Kidney (tissue), 14 donors: ENCODE data around the gene IFNL3. TPM values are rescaled to one million over a fixed set of nuclear protein-coding genes. Genes with fewer than 3 reads are reported as not detected.

Source experiments
- DNase-seq, 5 donors: peaks; one replicate each; pipeline ENCODE4 v3.0.0-alpha.2; 2013 to 2020
- FAIRE-seq: peaks from 2 replicates; lab custom pipeline; 2012; peaks lifted over from hg19 to GRCh38; lab: Jason Lieb, UNC
- H3K27ac ChIP-seq, 2 donors: one replicate each; pipeline ENCODE4 v1.7.0; 2013; ENCODE audit warnings: low read depth in 2 of 2, low read length in 2 of 2, inconsistent platforms in 1 of 2
- H3K27me3 ChIP-seq: one replicate; pipeline ENCODE4 v1.7.1; 2013; ENCODE audit warnings: low read length, inconsistent platforms; ENCODE audit not compliant: control insufficient read depth, insufficient read depth
- H3K36me3 ChIP-seq, 3 donors: one replicate each; pipeline versions ENCODE4 v1.7.0 to v1.7.1; 2013; ENCODE audit warnings: low read length in 3 of 3, control low read depth in 1 of 3, inconsistent platforms in 1 of 3; ENCODE audit not compliant: insufficient read depth in 3 of 3, control insufficient read depth in 2 of 3
- H3K4me1 ChIP-seq, 3 donors: one replicate each; pipeline versions ENCODE4 v1.7.0 to v1.7.1; 2013; ENCODE audit warnings: low read length in 3 of 3, inconsistent platforms in 1 of 3, low read depth in 1 of 3; ENCODE audit not compliant: control insufficient read depth in 2 of 3, insufficient read depth in 2 of 3
- H3K4me3 ChIP-seq, 3 donors: one replicate each; pipeline versions ENCODE4 v1.7.0 to v1.8.1; 2013; ENCODE audit warnings: low read length in 3 of 3, control low read depth in 1 of 3, inconsistent platforms in 1 of 3
- H3K9ac ChIP-seq, 3 donors: one replicate each; pipeline versions ENCODE4 v1.7.0 to v1.7.1; 2013; ENCODE audit warnings: low read length in 3 of 3, control low read depth in 1 of 3, inconsistent platforms in 1 of 3
- H3K9me3 ChIP-seq, 3 donors: one replicate each; pipeline versions ENCODE4 v1.7.0 to v1.7.1; 2013; ENCODE audit warnings: low read length in 3 of 3, control low read depth in 1 of 3, inconsistent platforms in 1 of 3; ENCODE audit not compliant: control insufficient read depth in 2 of 3, insufficient read depth in 1 of 3
- intact Hi-C: fragments of 100-400 bp; cut with DNase I; formaldehyde crosslinking; loops from one replicate; pipeline ENCODE4 v1.11.1; 2022
- polyA plus RNA-seq: library from polyadenylated mRNA; stranded (reverse); fragments of 350-450 nt; fragmentation: Illumina TruSeq; extraction: RNeasy Lipid Tissue Mini Kit (QIAGEN cat#74804); gene quantifications from one replicate; pipeline ENCODE4 v1.2.3, GENCODE V29; 2014; ENCODE audit warnings: low read depth, low replicate concordance; ENCODE audit not compliant: insufficient read depth
- total RNA-seq: library from RNA; stranded (reverse); fragmentation: NEBNext Ultra II Directional; extraction: Animal tissue kit (Norgen Biotek cat#: 25700); gene quantifications from one replicate; pipeline ENCODE4 v1.2.1, GENCODE V29; 2021
- TF ChIP-seq, protein P1 (sequence below): IDR thresholded peaks from 3 replicates; pipeline ENCODE4 v1.5.1; 2012; ENCODE audit warnings: mild to moderate bottlenecking, moderate library complexity, borderline replicate concordance; ENCODE audit not compliant: insufficient read depth; ENCODE audit errors: extremely low read depth
- donor health status: control.
- donor health status: control.
- donor health status: control.
- donor health status: control.
- donor health status: control.
- donor health status: DM: yes; HTN: yes; CAD: no.
- donor health status: Normal renal cell carcinoma (clear cell type).

IFNL3 gene
- total and polyA plus RNA-seq, 2 donors from 2014 or later = not detected

DNA sequence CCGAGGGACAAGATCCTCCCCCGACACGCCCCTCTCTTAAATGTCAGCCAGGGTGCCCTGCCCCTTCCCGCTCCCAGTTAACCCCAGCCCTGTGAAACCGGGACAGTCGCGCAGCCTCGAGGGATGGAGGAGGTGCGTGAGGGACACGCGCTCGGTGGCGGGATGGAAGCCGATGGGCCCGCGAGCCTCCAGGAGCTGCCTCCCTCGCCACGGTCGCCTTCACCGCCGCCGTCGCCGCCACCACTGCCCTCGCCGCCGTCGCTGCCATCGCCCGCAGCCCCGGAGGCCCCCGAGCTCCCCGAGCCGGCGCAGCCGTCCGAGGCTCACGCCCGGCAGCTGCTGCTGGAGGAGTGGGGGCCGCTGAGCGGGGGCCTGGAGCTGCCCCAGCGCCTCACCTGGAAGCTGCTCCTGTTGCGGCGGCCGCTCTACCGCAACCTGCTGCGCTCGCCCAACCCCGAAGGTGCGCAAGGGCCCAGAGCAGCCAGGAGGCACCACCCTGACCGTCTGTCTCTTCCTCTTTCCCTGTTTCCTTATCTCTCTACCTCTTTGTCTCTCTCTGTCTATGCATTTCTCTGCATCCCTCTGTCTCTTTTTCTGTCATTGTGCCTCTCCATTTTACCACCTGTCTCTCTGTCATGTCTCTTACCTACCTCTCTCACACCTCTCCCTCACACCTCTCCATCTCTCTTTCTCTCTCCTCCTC lies 47.8 kb downstream of the IFNL3 start, which contains the start of gene NCCRP1:
Gene NCCRP1 (plus strand): TSS at position 105 of the 703 bp plus-strand sequence. CDS start 19 bp downstream, at position 124.
- Histone ChIP-seq H3K4me1 (peaks cover 0 to 7% (median 0%) of the 10 kb centered on the region in 3 donors), H3K27ac (no peak within 1 kb of the TSS), H3K9me3 (no peaks in the 10 kb centered on the region), H3K36me3 (no peaks in the 10 kb centered on the region), H3K27me3 (peaks cover 4% of the 10 kb centered on the region), H3K4me3 (no peak within 1 kb of the TSS), H3K9ac (no peak within 1 kb of the TSS)
- TF ChIP-seq, protein P1, sequence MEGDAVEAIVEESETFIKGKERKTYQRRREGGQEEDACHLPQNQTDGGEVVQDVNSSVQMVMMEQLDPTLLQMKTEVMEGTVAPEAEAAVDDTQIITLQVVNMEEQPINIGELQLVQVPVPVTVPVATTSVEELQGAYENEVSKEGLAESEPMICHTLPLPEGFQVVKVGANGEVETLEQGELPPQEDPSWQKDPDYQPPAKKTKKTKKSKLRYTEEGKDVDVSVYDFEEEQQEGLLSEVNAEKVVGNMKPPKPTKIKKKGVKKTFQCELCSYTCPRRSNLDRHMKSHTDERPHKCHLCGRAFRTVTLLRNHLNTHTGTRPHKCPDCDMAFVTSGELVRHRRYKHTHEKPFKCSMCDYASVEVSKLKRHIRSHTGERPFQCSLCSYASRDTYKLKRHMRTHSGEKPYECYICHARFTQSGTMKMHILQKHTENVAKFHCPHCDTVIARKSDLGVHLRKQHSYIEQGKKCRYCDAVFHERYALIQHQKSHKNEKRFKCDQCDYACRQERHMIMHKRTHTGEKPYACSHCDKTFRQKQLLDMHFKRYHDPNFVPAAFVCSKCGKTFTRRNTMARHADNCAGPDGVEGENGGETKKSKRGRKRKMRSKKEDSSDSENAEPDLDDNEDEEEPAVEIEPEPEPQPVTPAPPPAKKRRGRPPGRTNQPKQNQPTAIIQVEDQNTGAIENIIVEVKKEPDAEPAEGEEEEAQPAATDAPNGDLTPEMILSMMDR = no peak
- FAIRE-seq (no peak), DNase-seq (peak in 2 of 5 donors; percentile 32 to 74)
- intact Hi-C loops = no loop called here

DNA sequence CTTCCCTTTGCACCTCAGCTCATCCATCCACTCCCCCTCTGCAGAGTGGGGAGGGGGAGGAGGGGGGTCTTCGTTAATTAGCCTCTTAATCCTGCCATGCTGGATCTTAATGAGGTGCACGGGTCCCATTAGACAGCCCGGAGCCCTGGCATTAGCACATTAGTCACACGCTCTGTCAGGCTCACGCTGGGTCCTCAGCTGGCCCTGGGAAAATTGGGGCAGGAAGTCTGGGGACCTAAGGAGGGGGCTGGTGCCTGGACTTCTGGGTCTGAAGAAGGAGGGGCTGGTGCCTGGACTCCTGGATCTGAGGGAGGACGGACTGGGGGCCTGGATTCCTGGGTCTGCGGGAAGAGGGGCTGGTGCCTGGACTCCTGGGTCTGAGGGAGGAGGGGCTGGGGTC lies 48.5 kb downstream of the IFNL3 start:
- Histone ChIP-seq H3K36me3 (no peaks in the 10 kb centered on the region), H3K9me3 (no peaks in the 10 kb centered on the region), H3K27ac (no peak overlapping the region), H3K9ac (no peak overlapping the region), H3K4me1 (peaks cover 0 to 7% (median 0%) of the 10 kb centered on the region in 3 donors), H3K27me3 (peaks cover 4% of the 10 kb centered on the region), H3K4me3 (no peak overlapping the region)
- FAIRE-seq (no peak), DNase-seq (peak in 1 of 5 donors; percentile 35)
- TF ChIP-seq, protein P1 = no peak
- intact Hi-C loops = no loop called here

DNA sequence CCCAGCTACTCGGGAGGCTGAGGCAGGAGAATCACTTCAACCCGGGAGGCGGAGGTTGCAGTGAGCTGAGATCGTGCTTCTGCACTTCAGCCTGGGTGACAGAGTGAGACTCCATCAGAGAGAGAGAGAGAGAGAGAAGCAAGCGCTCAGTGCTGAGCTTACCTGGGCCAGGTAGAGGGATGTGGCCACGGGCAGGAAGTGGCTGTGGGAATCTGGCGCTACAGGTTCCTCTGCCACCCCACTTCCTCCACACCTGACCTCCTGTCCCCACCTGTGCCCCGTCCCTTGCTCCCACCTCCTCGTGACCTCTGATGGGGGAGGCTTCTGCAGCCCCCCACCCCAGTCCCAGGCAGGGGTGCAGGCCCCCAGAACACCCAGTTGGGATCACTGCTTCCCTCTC lies 49.1 kb downstream of the IFNL3 start:
- Histone ChIP-seq H3K9me3 (no peaks in the 10 kb centered on the region), H3K4me1 (peaks cover 0 to 7% (median 0%) of the 10 kb centered on the region in 3 donors), H3K36me3 (no peaks in the 10 kb centered on the region), H3K27ac (no peak overlapping the region), H3K4me3 (no peak overlapping the region), H3K27me3 (peaks cover 4% of the 10 kb centered on the region), H3K9ac (no peak overlapping the region)
- FAIRE-seq (no peak), DNase-seq (no peak)
- intact Hi-C loops = no loop called here
- TF ChIP-seq, protein P1 = no peak
